KOPT-K1 (cell line): ENCODE results near the gene LRIG2.
"Not testable (repeated sequence)": the region's sequence is repeated elsewhere in the genome, so short reads cannot be mapped to it uniquely, and the experiment has no call there.

Experiments
- H3K27ac ChIP-seq: fragments of 200-600 bp; sonication (generic); 2 replicates; pipeline ENCODE4 v1.5.1; 2016; ENCODE audit warnings: antibody characterized with exemption, mild to moderate bottlenecking, low read depth, low read length; ENCODE audit not compliant: poor library complexity, severe bottlenecking
- H3K36me3 ChIP-seq: fragments of 200-600 bp; sonication (generic); 2 replicates; pipeline ENCODE4 v1.5.1; 2017; ENCODE audit warnings: antibody characterized with exemption, mild to moderate bottlenecking, low read length, moderate library complexity; ENCODE audit not compliant: insufficient read depth
- H3K9me3 ChIP-seq: fragments of 200-600 bp; sonication (generic); 2 replicates; pipeline ENCODE4 v1.5.1; 2017; ENCODE audit warnings: antibody characterized with exemption, low read length, mild to moderate bottlenecking; ENCODE audit not compliant: insufficient read depth, poor library complexity, severe bottlenecking

Gene LRIG2

GRCh38 chr1:113072757-113073478, at the start of gene LRIG2:
Gene LRIG2, plus strand, starts transcription at chr1:113073198. Its CDS starts 209 bp downstream, at chr1:113073407.
- Histone ChIP-seq H3K27ac (peak within 1 kb of the TSS; percentile 73), H3K36me3 (peaks cover 14% of the 10 kb centered on the region), H3K9me3 (no peaks in the 10 kb centered on the region)

- H3K9me3 ChIP-seq, H3K27ac ChIP-seq, H3K36me3 ChIP-seq: not testable (repeated sequence)
These were observed 49.7 kb upstream of the LRIG2 start for GRCh38 chr1:113023316-113023715.

- H3K9me3 ChIP-seq: no peaks in the 10 kb centered on the region
- no peak overlapping the region for H3K27ac ChIP-seq
- H3K36me3 ChIP-seq: no peaks in the 10 kb centered on the region
These were observed 46.0 kb upstream of the LRIG2 start for GRCh38 chr1:113027007-113027406.

- H3K9me3 ChIP-seq: no peaks in the 10 kb centered on the region
- no peaks in the 10 kb centered on the region for H3K36me3 ChIP-seq
- no peak overlapping the region for H3K27ac ChIP-seq
These were observed 45.5 kb upstream of the LRIG2 start for GRCh38 chr1:113027449-113027848.

- Histone ChIP-seq H3K27ac (no peak overlapping the region), H3K9me3 (no peaks in the 10 kb centered on the region), H3K36me3 (no peaks in the 10 kb centered on the region)
These were observed 43.2 kb upstream of the LRIG2 start for GRCh38 chr1:113029822-113030221.

GRCh38 chr1:113031171-113031933, 41.6 kb upstream of the LRIG2 start:
- Histone ChIP-seq H3K27ac (no peak overlapping the region), H3K36me3 (no peaks in the 10 kb centered on the region), H3K9me3 (no peaks in the 10 kb centered on the region)

- Histone ChIP-seq H3K36me3 (no peaks in the 10 kb centered on the region), H3K9me3 (no peaks in the 10 kb centered on the region), H3K27ac (no peak overlapping the region)
These were observed 37.9 kb upstream of the LRIG2 start for GRCh38 chr1:113035086-113035485.

- H3K27ac ChIP-seq: no peak overlapping the region
- H3K9me3 ChIP-seq: no peaks in the 10 kb centered on the region
- H3K36me3 ChIP-seq: no peaks in the 10 kb centered on the region
These were observed 36.2 kb upstream of the LRIG2 start for GRCh38 chr1:113036639-113037321.

GRCh38 chr1:113040041-113040440, 33.0 kb upstream of the LRIG2 start:
- no peak overlapping the region for H3K27ac ChIP-seq
- H3K36me3 ChIP-seq: no peaks in the 10 kb centered on the region
- no peaks in the 10 kb centered on the region for H3K9me3 ChIP-seq

- H3K27ac ChIP-seq: no peak overlapping the region
- H3K9me3 ChIP-seq: no peaks in the 10 kb centered on the region
- no peaks in the 10 kb centered on the region for H3K36me3 ChIP-seq
These were observed 32.1 kb upstream of the LRIG2 start for GRCh38 chr1:113040718-113041412.

GRCh38 chr1:113041569-113042284, 31.3 kb upstream of the LRIG2 start:
- H3K36me3 ChIP-seq: no peaks in the 10 kb centered on the region
- H3K9me3 ChIP-seq: no peaks in the 10 kb centered on the region
- peak overlapping the region; percentile 94 for H3K27ac ChIP-seq

GRCh38 chr1:113042285-113043143, 30.5 kb upstream of the LRIG2 start:
- peak overlapping the region; percentile 94 for H3K27ac ChIP-seq
- H3K36me3 ChIP-seq: no peaks in the 10 kb centered on the region
- no peaks in the 10 kb centered on the region for H3K9me3 ChIP-seq

- peak overlapping the region; percentile 94 for H3K27ac ChIP-seq
- not testable (repeated sequence) for H3K9me3 ChIP-seq, H3K36me3 ChIP-seq
These were observed 29.9 kb upstream of the LRIG2 start for GRCh38 chr1:113043144-113043488.

- Histone ChIP-seq H3K27ac (peak overlapping the region; percentile 94), H3K36me3 (no peaks in the 10 kb centered on the region), H3K9me3 (no peaks in the 10 kb centered on the region)
These were observed 26.4 kb upstream of the LRIG2 start for GRCh38 chr1:113046569-113046968.
